Esophagus squamous epithelium (tissue), 5 donors: Measurements from ENCODE around the gene HOXA13. TPM values are rescaled to one million over a fixed set of nuclear protein-coding genes. Genes with fewer than 3 reads are reported as not detected.

Experiments used
- DNase-seq: peaks from one replicate; lab custom pipeline; 2025; lab: John Stamatoyannopoulos, UW
- H3K27ac ChIP-seq, 4 donors: fragments of 200-600 bp; sonication (generic); one replicate each; pipeline ENCODE4 v1.5.1; 2016 to 2019; ENCODE audit warnings: mild to moderate bottlenecking in 1 of 4
- H3K27me3 ChIP-seq, 4 donors: fragments of 200-600 bp; sonication (generic); 1 replicate in 3 of 4; 2 replicates in 1 of 4; pipeline versions ENCODE4 v1.5.1 to v1.6.0; 2017 to 2021; ENCODE audit warnings: antibody characterized with exemption in 1 of 4
- H3K36me3 ChIP-seq, 3 donors: fragments of 200-600 bp; sonication (generic); one replicate each; pipeline ENCODE4 v1.5.1; 2016 to 2019
- H3K4me1 ChIP-seq, 3 donors: fragments of 200-600 bp; sonication (generic); one replicate each; pipeline ENCODE4 v1.5.1; 2017 to 2019
- H3K4me3 ChIP-seq, 4 donors: fragments of 200-600 bp; sonication (generic); 1 replicate in 3 of 4; 2 replicates in 1 of 4; pipeline ENCODE4 v1.5.1; 2016 to 2019; ENCODE audit warnings: mild to moderate bottlenecking in 2 of 4, moderate library complexity in 1 of 4
- H3K9me3 ChIP-seq, 3 donors: fragments of 200-600 bp; sonication (generic); one replicate each; pipeline ENCODE4 v1.5.1; 2016 to 2019
- CTCF ChIP-seq, 6 experiments: fragments of 450-650 bp in 4 of 6; fragments of 200-600 bp in 2 of 6; sonication (generic) in 2 of 6; IDR thresholded peaks; one replicate each; pipeline ENCODE4 v1.5.1; 2016 to 2019; ENCODE audit warnings: antibody characterized with exemption in 6 of 6, mild to moderate bottlenecking in 4 of 6, moderate library complexity in 4 of 6
- POLR2A ChIP-seq, 4 donors: fragments of 450-650 bp; IDR thresholded peaks; one replicate each; pipeline ENCODE4 v1.6.1; 2017; ENCODE audit warnings: antibody characterized with exemption in 4 of 4, mild to moderate bottlenecking in 4 of 4, moderate library complexity in 3 of 4
- WGBS, 2 donors: methylation state at CpG; one replicate each; pipeline ENCODE4 v1.1.5; 2018; 5-methylcytosine and 5-hydroxymethylcytosine counted together
- intact Hi-C: fragments of 100-400 bp; cut with DNase I; formaldehyde crosslinking; loops from one replicate; pipeline ENCODE4 v1.15.0; 2022
- total RNA-seq, 4 donors: library from RNA; depleted of rRNA; stranded (reverse); fragments of >200 nt; gene quantifications; one replicate each; pipeline ENCODE4 v1.1.0, GENCODE V29; 2016
- donor health status: DM: yes; HTN: yes; CAD: no.

Gene HOXA13
- total RNA-seq, 4 donors from 2014 or later, result not detected

- DNase-seq, result no peak
- Histone ChIP-seq H3K4me1 (peaks cover 29 to 73% (median 43%) of the 10 kb centered on the region in 3 donors), H3K36me3 (no peaks in the 10 kb centered on the region), H3K9me3 (no peaks in the 10 kb centered on the region), H3K27me3 (peaks cover 60 to 100% (median 85%) of the 10 kb centered on the region in 4 donors), H3K27ac (no peak overlapping the region), H3K4me3 (no peak overlapping the region)
- 28 to 30% methylated on average over 11 of the region's 11 CpGs for WGBS, 2 donors
- intact Hi-C loops, result no loop called here
- no peak for TF ChIP-seq CTCF (IDR thresholded peaks at IDR 0.05)
- TF ChIP-seq POLR2A (IDR thresholded peaks at IDR 0.05), result no peak
Observed at GRCh38 chr7:27170426-27171324, 29.2 kb downstream of the HOXA13 start.

GRCh38 chr7:27169658-27170425, 30.0 kb downstream of the HOXA13 start:
- Histone ChIP-seq H3K4me3 (peak overlapping the region in 3 of 4 donors; percentile 5 to 49 (median 23)), H3K9me3 (no peaks in the 10 kb centered on the region), H3K27ac (no peak overlapping the region), H3K4me1 (peaks cover 30 to 81% (median 50%) of the 10 kb centered on the region in 3 donors), H3K36me3 (no peaks in the 10 kb centered on the region), H3K27me3 (peaks cover 68 to 100% (median 85%) of the 10 kb centered on the region in 4 donors)
- 5 to 6% methylated on average over 27 to 28 of the region's 46 CpGs for WGBS, 2 donors
- TF ChIP-seq POLR2A (IDR thresholded peaks at IDR 0.05) (no peak), CTCF (IDR thresholded peaks at IDR 0.05) (no peak)
- DNase-seq, result no peak
- intact Hi-C loops, result loop anchor here (5.0 to 10.0 kb wide), 2 partner anchors 793 to 1315 kb away; no protein-coding TSS in a partner anchor

GRCh38 chr7:27168265-27168947, 31.5 kb downstream of the HOXA13 start:
- Histone ChIP-seq H3K27me3 (peaks cover 64 to 100% (median 85%) of the 10 kb centered on the region in 4 donors), H3K27ac (no peak overlapping the region), H3K9me3 (no peaks in the 10 kb centered on the region), H3K36me3 (no peaks in the 10 kb centered on the region), H3K4me1 (peaks cover 28 to 77% (median 42%) of the 10 kb centered on the region in 3 donors), H3K4me3 (no peak overlapping the region)
- intact Hi-C loops, result loop anchor here (5.0 to 10.0 kb wide), 2 partner anchors 791 to 1314 kb away; no protein-coding TSS in a partner anchor
- TF ChIP-seq CTCF (IDR thresholded peaks at IDR 0.05) (no peak), POLR2A (IDR thresholded peaks at IDR 0.05) (no peak)
- DNase-seq, result no peak
- 37 to 52% methylated on average over 15 to 17 of the region's 25 CpGs for WGBS, 2 donors

- intact Hi-C loops, result loop anchor here (5.0 to 10.0 kb wide), 2 partner anchors 791 to 1313 kb away; no protein-coding TSS in a partner anchor
- no peak for DNase-seq
- Histone ChIP-seq H3K9me3 (no peaks in the 10 kb centered on the region), H3K4me3 (no peak overlapping the region), H3K27ac (no peak overlapping the region), H3K27me3 (peaks cover 59 to 100% (median 84%) of the 10 kb centered on the region in 4 donors), H3K4me1 (peaks cover 25 to 72% (median 37%) of the 10 kb centered on the region in 3 donors), H3K36me3 (no peaks in the 10 kb centered on the region)
- WGBS, 2 donors, result 40 to 47% methylated on average over 4 of the region's 4 CpGs
- TF ChIP-seq CTCF (IDR thresholded peaks at IDR 0.05) (no peak), POLR2A (IDR thresholded peaks at IDR 0.05) (no peak)
Observed at GRCh38 chr7:27167916-27168264, 32.0 kb downstream of the HOXA13 start.
